Activated T-cell treated with anti-CD3 and anti-CD28 coated beads, Interleukin-2, amount 50 U/mL, for 1 hour (primary cell): Measurements from ENCODE around the gene RBM5.

Experiments
- DNase-seq: peaks from one replicate; pipeline ENCODE4 v3.0.0-alpha.2; 2020

Gene RBM5

GRCh38 chr3:50121072-50122032, 32.6 kb downstream of the RBM5 start:
- DNase-seq, result peak; percentile 75

GRCh38 chr3:50122071-50122470, 33.4 kb downstream of the RBM5 start:
- DNase-seq, result no peak

DNA sequence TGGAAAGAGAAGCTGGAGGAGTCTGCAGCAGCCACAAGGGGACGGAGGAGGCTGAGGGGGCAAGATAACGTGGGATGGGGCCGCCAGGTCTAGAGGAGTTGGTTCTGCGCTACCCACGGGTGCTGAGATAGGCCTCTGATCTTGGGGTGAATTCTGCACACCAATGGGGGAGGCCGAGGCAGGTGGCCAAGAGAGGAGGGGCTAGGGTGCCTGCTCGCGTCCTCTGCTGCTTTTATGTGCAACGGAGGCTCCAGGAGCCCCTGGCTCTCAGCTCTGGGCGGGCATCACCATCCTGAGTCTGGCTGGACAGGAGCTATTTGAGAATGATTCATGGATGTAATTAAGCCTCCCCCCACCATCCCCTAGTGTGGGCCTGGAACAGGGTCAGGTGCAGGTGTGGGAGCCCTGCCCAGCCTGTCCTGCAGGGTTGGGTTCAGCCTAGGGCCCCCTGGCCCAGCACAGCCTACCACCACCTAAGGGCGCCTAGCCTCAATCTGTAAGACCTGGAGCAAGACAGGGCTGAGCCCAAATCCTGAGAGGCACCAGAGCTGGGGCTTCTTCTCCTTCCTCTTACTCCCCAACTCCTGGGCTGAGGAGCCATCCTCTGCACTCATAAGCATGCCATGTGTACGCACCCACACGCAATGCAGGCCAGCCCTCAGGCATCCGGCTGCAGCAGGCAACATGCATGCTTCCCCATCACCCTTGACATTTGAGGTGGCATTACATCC, 34.1 kb downstream of the RBM5 start:
- DNase-seq, result no peak

GRCh38 chr3:50123394-50124051, 34.8 kb downstream of the RBM5 start:
- DNase-seq, result no peak

- DNase-seq, result no peak
These were observed 35.5 kb downstream of the RBM5 start for GRCh38 chr3:50124052-50124799.

GRCh38 chr3:50124800-50125178, 36.1 kb downstream of the RBM5 start:
- DNase-seq, result no peak

DNA sequence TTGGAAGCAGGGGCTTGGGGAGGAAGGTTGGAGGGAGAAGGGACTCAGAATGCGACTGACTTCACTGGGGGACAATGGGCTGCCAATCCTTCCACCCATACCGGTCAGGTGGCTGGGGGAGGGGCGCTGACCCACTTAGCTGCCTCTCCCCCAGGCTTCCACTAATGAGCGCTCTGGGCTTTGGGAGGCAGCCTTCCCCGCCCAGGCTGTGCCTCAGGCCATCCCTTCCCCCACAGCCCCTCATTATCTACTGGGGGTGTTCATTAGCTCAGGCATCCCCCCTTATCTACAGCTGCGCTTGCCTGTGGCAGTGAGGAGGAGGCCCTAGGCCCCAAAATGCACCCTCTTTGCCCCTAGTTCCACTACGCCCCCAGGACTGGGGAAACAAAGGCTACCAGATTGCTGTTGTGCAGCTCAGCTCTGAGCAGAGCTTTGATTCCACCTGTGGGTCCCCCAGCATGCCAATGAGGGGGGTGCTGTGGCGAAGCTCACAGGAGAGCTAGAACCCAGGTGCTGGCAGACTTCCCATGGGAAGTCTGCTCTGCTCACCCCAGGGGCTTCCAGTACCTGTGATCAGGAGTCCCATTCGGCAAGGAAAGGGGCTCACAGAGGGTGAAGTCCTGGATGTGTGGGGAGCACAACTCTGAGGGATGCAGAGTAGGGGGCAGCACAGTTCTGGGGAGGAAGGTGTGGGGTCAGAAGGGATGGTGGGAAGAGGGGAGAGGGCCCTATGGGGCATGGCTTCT, 37.0 kb downstream of the RBM5 start:
- DNase-seq, result no peak

DNA sequence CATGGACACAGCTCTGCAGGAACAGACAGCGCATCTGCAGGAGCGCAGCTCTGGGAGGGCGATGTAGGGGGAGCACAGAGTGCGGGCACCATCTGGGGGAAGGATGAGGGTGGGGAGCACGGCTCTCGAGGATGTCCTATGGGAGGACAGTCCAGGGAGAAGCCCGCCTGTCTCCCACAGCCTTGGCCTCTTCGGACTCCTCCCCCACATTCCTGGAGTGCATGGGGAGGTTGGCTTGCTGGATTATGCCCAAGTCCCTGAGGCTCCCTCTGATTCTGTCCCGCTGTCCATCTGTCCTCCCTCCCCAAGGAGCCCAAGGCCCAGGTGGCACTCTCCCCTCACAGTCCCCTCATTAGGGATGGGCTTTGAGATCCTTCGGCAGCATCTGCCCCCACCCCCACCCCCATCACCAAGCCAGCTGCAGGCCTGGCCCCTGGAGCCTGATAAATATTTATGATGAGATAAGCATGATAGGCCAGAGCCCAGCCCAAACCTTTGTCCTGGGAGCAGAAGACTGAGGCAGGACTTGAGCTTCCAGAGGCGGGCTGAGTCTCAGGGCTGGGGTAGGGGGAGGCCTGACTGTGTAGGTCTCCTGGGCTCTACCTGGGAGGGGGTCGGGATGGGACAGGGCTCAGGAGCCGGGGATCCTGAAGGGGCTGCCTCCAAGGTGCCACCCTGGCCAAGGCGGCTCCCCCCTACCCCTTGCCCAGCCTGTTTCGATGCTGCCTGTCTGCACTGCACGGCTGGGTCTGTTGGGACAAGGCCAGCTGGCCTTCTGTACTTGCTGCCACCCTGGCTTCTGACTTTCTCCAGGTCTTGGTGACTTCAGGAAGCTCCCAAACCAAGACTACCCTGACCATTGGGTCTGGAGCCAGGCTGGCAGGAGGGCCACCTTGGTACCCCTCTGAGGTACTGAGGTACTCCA, 37.8 kb downstream of the RBM5 start:
- DNase-seq, result no peak

GRCh38 chr3:50127251-50127691, 38.6 kb downstream of the RBM5 start:
- no peak for DNase-seq

DNA sequence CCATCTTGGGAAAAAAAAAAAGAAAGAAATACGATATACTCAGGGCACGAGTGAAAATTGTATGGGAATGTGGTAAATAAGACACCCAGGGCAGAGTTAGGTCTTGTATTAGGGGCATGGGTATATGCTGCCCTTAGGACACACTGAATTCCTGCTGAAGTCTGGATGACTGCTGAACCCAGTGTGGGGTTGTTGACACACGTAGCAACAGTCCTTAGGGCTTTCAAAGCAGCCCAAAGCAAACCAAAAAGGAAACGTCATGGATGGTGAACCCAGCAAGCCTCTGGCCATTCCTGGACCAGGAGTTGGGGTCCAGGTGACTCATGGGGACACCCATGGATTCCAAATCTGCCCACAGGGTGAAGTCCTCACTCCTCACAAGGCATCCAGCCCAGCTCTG, 39.3 kb downstream of the RBM5 start:
- no peak for DNase-seq

GRCh38 chr3:50130436-50130835, 41.7 kb downstream of the RBM5 start:
- no peak for DNase-seq

- DNase-seq, result no peak
These were observed 43.9 kb downstream of the RBM5 start for GRCh38 chr3:50132421-50133282.

- DNase-seq, result no peak
These were observed 44.5 kb downstream of the RBM5 start for GRCh38 chr3:50133283-50133615.

- no peak for DNase-seq
These were observed 45.6 kb downstream of the RBM5 start for GRCh38 chr3:50134367-50134766.

DNA sequence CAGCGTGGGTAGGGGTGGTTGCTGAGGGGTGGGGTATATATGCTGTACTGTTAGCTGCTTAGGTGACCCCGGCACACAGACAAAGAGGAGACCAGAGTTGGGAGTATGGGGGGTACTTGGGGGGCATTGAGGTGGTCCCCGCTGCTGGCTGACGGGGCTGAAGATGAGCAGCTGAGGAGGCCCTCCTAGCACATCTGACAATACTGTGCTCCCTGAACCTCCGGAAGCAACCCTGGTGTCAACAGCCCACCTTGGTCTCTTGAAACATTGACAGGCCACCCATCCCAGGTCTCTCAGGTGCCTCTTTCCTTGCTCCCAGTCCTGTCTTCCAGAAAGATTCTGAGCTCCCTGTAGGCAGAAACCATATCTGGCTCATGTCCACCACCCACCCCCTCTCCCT, 47.2 kb downstream of the RBM5 start:
- no peak for DNase-seq

- DNase-seq, result no peak
These were observed 48.1 kb downstream of the RBM5 start for GRCh38 chr3:50136714-50137405.

DNA sequence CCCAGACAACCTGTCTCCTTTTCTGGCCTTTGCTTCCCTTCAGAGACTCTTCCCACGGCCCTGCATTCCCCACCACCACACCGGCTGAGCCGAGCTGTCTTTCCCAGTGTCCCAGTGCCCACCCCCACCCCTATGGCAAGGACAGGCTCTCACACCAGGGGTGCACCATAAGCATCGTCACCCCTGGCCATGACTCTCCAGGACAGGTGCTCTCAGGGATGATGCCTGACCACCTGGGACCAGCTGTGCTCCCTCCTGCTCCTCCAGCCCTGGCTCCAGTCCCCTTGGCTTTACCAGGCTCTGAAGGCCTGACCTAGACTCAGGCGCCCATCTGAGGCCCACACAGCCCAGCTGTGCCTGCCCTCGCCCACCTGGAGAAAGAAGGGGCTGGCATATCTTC, 48.8 kb downstream of the RBM5 start:
- no peak for DNase-seq

DNA sequence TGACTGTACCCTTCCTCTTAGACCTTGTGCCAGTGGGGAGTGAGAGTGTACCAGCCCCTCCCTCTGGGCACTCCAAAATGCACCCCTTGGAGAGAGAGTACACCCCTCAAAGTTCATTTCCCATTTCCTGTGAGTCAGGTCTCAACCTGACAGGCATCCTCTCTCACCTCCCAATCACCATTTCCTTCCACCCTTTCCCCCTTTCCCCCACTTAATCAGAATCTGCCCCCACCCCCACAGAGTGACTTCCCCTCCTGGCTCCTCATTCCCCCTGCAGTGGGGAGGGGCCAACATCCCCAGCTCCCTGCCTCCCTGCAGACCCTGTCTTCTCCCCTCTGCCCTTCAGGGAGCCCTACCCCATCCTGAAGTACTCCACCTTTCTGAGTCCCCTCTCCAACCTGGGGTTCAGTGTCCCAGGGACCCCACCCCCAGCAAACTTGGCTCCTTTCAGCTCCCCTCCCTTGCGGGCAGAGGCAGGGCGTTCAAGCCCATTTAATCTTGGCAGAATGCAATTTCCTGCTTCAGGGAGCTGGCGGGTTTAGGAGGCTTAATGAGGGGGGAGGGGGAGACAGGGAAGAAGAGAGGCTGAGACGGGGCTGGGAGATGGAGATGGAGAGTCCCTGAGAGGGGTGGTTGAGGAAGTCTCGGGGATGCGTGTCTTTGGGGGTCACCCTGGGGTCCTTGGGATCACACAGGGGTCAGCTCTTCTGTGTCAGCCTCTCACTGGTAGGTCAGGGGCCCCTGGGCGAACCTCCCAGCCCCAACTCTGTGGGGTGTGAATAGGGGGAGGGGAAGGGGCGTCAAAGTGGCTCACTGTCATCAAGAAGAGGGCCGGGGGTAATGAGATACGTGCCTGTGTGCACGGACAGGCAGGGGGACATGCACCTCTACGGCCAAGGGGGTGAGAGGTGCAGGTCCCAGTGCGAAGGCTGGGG, 49.8 kb downstream of the RBM5 start:
- no peak for DNase-seq
